Activated naive CD8-positive, alpha-beta T cell treated with anti-CD3 and anti-CD28 coated beads, Interleukin-2, amount 10 ng/mL, durations not matched to agents 7 days and 5 days (primary cell): Measurements from ENCODE around the gene C1orf198. TPM values are rescaled to one million over a fixed set of nuclear protein-coding genes. Genes with fewer than 3 reads are reported as not detected.
A peak's percentile ranks its signal among the peaks of the same experiment; 100 is the strongest.

ENCODE experiments used
- ATAC-seq: fragments of 150-1000 bp; cut with Tn5 transposase; one replicate; pipeline ENCODE4 v1.10.0; 2021; ENCODE audit warnings: low read depth, moderate library complexity
- POLR2A ChIA-PET: fragments of 350-600 bp; sonication (Branson Sonifier 250); formaldehyde crosslinking; loops from one replicate; lab custom pipeline; 2021; ENCODE audit warnings: antibody characterized with exemption; lab: Charles Lee
- DNase-seq: peaks from one replicate; pipeline ENCODE4 v3.0.0; 2021
- H3K27ac Mint-ChIP-seq: one replicate; pipeline ENCODE4 v1.8.0; 2022; ENCODE audit warnings: mild to moderate bottlenecking, mixed read lengths
- H3K27me3 Mint-ChIP-seq: one replicate; pipeline ENCODE4 v1.8.0; 2022; ENCODE audit warnings: mild to moderate bottlenecking, moderate library complexity, mixed read lengths
- H3K36me3 Mint-ChIP-seq: one replicate; pipeline ENCODE4 v1.8.0; 2021; ENCODE audit warnings: mild to moderate bottlenecking, mixed read lengths
- H3K4me1 Mint-ChIP-seq: one replicate; pipeline ENCODE4 v1.8.0; 2021; ENCODE audit warnings: mixed read lengths
- H3K4me3 Mint-ChIP-seq: one replicate; pipeline ENCODE4 v1.8.0; 2022; ENCODE audit warnings: mild to moderate bottlenecking, moderate library complexity, mixed read lengths
- H3K9me3 Mint-ChIP-seq: one replicate; pipeline ENCODE4 v1.8.0; 2021; ENCODE audit warnings: mixed read lengths
- total RNA-seq, 2 experiments: library from RNA; stranded (reverse); gene quantifications; one replicate each; pipeline ENCODE4 v1.2.3, GENCODE V29; 2021

C1orf198 gene, protein sequence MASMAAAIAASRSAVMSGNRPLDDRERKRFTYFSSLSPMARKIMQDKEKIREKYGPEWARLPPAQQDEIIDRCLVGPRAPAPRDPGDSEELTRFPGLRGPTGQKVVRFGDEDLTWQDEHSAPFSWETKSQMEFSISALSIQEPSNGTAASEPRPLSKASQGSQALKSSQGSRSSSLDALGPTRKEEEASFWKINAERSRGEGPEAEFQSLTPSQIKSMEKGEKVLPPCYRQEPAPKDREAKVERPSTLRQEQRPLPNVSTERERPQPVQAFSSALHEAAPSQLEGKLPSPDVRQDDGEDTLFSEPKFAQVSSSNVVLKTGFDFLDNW
- total RNA-seq, result 1 to 10 TPM; 2.8 to 3.8 TPM

DNA sequence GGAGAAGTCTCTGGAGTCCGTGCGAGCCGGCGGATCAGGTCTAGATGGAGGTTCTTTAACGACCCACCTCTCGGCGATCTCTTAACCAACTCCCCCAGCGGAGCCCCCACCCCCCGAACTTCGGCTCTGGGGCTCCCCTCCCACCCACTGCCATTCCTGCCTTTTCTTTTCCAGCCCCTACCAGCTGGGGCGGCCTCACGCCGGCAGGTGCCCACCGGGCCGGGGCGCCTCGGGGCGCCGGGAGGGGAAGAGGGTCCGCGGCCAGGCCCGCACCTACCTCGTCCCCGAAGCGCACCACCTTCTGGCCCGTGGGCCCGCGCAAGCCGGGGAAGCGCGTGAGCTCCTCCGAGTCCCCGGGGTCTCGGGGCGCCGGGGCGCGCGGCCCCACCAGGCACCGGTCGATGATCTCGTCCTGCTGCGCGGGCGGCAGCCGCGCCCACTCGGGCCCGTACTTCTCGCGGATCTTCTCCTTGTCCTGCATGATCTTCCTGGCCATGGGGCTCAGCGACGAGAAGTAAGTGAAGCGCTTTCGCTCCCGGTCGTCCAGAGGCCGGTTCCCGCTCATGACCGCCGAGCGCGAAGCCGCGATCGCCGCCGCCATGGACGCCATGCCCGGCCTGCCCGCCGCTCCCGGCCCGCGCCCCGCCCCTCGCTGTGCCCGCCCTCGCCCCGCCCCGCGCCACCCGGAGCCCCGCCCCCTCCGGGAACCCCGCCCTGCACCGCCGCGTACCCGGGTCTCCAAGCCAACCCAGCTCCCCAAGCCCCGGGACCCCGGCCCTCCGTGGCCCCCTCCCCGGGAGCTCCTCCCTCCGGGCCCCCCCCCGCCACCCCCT lies at the start of gene C1orf198:
TSS of gene C1orf198 (minus strand) at position 619 of the 833 bp plus-strand sequence. CDS start at position 610, 9 bp downstream.
- Mint-ChIP-seq H3K4me1 (peaks cover 7% of the 10 kb centered on the region), H3K9me3 (no peaks in the 10 kb centered on the region), H3K27me3 (peaks cover 41% of the 10 kb centered on the region), H3K4me3 (peak within 1 kb of the TSS; percentile 84), H3K27ac (no peak within 1 kb of the TSS), H3K36me3 (no peaks in the 10 kb centered on the region)
- POLR2A ChIA-PET, result no interaction called here
- ATAC-seq, result peak; percentile 82
- peak; percentile 83 for DNase-seq

DNA sequence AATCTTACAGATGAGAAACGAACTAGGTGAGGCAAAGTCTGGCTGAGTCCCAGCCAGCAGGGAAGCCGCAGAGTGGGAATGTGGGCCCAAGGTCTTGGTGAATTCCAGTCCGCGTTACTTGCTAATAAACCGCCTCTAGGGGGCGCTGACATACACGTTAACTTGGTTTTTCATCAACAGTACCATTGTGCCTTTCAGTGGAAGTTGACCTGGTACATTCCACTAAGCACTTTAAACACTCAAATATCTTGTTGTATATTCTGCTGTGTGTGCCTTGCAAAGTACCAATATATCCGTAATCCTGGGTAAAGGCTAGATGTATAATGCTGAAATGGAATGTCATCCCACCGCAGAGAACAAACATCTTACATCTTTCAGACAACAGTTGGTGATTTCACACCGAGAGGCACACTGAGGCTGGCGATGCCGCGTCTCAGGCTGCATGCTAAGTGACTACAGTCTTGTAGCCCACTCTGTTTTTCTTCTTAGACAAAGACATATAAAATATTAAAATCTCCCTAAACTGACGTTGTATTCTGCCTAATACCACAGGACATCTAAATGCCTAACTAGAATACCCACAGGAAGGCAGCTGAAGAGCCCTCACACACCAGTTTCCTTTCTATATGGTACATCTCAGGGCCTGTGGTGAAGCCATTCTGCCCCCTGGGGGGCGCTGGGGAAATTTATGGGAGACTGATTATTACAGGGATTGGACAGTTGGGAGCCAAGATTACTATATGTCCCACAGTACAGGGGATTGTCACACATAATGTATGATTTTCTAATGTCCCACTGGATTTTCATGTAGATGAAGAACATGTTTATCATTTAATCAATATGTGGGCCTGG lies 49.2 kb upstream of the C1orf198 start:
- POLR2A ChIA-PET, result no interaction called here
- H3K9me3 Mint-ChIP-seq, result no peaks in the 10 kb centered on the region
- H3K4me3 Mint-ChIP-seq, result no peak overlapping the region
- H3K27ac Mint-ChIP-seq, result no peak overlapping the region
- H3K36me3 Mint-ChIP-seq, result peaks cover 6% of the 10 kb centered on the region
- no peaks in the 10 kb centered on the region for H3K27me3 Mint-ChIP-seq
- DNase-seq (peak; percentile 44), ATAC-seq (peak; percentile 74)
- peaks cover 1% of the 10 kb centered on the region for H3K4me1 Mint-ChIP-seq

DNA sequence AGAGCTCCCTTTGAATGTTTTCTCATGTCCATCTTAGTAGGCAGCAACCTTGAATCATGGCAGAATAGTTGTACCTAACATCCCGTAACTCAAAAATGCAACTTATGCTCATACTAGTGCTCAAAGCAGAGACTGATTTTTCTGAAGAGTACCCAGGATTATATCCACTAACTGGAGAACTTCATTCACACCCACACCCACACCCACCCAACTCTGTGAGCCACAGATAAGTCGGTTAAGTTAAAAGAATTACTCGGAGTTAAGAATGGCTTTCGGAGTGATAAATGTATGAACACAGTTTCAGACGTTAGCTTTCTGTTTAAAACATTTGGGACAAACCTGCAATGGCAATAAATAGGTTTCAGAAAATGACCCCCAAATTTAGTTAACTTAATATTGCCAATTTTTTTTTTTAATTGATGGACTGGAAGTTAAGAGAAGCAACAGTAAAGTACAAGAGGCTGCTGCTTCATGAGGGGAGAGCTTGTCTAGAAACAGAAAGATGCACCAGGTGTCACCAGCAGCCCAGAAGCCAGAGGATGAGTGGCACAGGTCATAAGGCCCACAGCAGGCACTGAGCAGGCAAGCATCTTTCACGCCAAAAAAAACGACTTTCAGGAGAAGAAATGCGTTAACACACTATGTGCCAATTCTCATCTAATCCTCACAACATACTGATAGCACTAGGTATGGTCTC lies 48.4 kb upstream of the C1orf198 start:
- Mint-ChIP-seq H3K9me3 (no peaks in the 10 kb centered on the region), H3K36me3 (peaks cover 8% of the 10 kb centered on the region), H3K4me1 (peaks cover 1% of the 10 kb centered on the region), H3K27me3 (no peaks in the 10 kb centered on the region), H3K4me3 (no peak overlapping the region), H3K27ac (no peak overlapping the region)
- POLR2A ChIA-PET, result no interaction called here
- no peak for DNase-seq
- no peak for ATAC-seq

DNA sequence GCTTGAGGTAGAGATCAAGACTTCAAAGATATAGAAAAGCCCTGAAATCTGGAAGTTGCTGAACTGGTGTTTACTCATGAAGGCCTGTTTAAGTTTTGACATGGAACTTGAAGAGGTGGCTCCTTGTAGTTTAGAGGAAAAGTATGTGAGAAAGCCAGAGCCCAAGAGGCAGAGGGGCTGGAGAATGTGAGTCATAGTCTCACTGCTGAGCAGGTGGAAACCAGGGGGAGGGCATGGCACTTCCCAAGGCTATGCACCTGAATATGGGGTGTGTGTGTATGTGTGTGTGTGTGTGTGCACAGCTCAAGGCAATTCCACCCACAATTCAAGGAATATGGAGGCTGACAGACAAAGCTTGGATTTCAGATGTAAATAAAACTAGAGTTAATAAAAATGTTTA lies 46.8 kb upstream of the C1orf198 start:
- H3K4me3 Mint-ChIP-seq, result no peak overlapping the region
- no peak for ATAC-seq
- H3K27ac Mint-ChIP-seq, result no peak overlapping the region
- no peaks in the 10 kb centered on the region for H3K9me3 Mint-ChIP-seq
- H3K4me1 Mint-ChIP-seq, result peaks cover 1% of the 10 kb centered on the region
- no peak for DNase-seq
- H3K27me3 Mint-ChIP-seq, result no peaks in the 10 kb centered on the region
- POLR2A ChIA-PET, result no interaction called here
- H3K36me3 Mint-ChIP-seq, result peaks cover 9% of the 10 kb centered on the region

DNA sequence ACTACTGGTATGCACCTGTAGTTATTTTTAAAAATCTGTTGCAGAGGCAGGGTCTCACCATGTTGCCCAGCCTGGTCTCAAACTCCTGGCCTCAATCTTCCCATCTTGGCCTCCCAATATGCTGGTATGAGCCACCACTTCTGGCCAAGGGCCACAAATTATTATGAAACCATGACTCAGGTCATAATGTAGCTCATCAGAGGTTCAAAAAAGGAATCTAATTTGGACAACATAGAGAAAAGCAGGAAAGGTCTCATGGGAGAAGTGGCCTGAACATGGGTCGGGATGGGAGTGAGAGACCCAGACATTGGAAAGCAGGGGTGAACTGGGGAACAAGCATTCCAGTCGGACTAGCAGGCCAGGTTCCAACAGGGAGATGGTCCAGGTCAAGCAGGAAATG lies 45.2 kb upstream of the C1orf198 start:
- Mint-ChIP-seq H3K27ac (no peak overlapping the region), H3K36me3 (peaks cover 8% of the 10 kb centered on the region)

DNA sequence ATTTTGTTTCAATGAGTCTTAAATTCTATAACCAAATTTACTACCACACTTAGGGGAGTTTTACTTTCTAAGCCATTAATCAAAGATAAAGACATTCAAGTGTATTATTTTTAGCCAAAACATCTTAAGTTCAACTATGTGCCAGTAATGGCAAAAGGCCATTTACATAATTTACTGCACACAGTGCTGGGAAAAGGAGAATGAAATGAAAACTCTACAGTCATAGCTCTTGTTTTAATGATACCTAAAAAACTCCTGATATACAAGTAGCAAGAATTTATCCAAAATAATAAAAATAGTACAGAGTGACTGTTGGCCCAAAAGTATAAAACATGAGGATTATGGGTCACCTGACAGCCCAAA lies 42.4 kb upstream of the C1orf198 start:
- POLR2A ChIA-PET, result no interaction called here
- no peak for DNase-seq

More for the DNA sequence above, 45.2 kb upstream of the C1orf198 start:
- ATAC-seq, result no peak
- DNase-seq, result no peak
- no peak overlapping the region for H3K4me3 Mint-ChIP-seq
- H3K27me3 Mint-ChIP-seq, result no peaks in the 10 kb centered on the region
- POLR2A ChIA-PET, result no interaction called here
- no peaks in the 10 kb centered on the region for H3K9me3 Mint-ChIP-seq
- H3K4me1 Mint-ChIP-seq, result peaks cover 1% of the 10 kb centered on the region

DNA sequence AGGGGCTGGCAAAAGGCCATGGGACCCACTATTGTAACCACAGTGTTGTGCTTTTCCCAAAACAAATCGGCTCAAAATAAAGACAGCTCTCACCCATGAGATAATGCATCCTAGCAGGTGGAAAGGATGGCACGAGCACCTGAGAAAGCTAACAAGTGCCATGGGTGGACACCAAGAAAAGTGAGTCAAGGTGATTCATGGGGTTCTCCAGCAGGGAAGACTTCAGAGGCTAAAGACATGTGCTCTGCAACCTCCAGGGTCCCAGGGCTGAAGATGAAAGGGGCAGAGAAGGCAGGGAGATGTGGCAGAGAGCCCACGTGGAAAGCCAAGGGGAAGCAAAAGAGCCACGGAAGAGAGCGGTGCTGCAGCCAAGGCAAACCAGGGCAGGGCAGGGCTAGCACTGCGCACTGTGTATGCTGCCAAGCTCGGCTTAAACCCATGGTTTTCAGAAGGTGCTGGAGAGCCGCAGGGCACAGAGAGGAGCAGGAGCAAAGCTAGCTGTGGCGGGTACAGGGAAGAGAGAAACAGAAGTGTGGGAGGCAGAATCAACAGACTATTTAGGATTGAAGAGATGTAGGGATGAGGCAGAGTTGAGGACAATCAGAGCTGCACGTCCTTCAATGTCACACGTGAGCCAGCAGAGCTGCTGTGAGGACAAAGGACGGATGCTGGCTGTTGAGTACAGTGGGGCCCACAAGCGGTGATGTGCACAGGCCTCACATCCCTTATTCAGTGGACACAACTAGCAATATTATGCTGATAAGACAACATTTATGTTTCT lies 41.8 kb upstream of the C1orf198 start:
- H3K4me1 Mint-ChIP-seq, result peaks cover 1% of the 10 kb centered on the region
- H3K4me3 Mint-ChIP-seq, result no peak overlapping the region
- DNase-seq (no peak), ATAC-seq (no peak)
- H3K9me3 Mint-ChIP-seq, result no peaks in the 10 kb centered on the region
- peak overlapping the region; percentile 27 for H3K27ac Mint-ChIP-seq
- peaks cover 11% of the 10 kb centered on the region for H3K36me3 Mint-ChIP-seq
- no peaks in the 10 kb centered on the region for H3K27me3 Mint-ChIP-seq
- POLR2A ChIA-PET, result no interaction called here

More for the DNA sequence above, 42.4 kb upstream of the C1orf198 start:
- H3K27me3 Mint-ChIP-seq, result no peaks in the 10 kb centered on the region
- peaks cover 1% of the 10 kb centered on the region for H3K4me1 Mint-ChIP-seq
- no peak overlapping the region for H3K4me3 Mint-ChIP-seq
- ATAC-seq, result no peak
- no peaks in the 10 kb centered on the region for H3K9me3 Mint-ChIP-seq
- H3K36me3 Mint-ChIP-seq, result peaks cover 11% of the 10 kb centered on the region
- no peak overlapping the region for H3K27ac Mint-ChIP-seq

DNA sequence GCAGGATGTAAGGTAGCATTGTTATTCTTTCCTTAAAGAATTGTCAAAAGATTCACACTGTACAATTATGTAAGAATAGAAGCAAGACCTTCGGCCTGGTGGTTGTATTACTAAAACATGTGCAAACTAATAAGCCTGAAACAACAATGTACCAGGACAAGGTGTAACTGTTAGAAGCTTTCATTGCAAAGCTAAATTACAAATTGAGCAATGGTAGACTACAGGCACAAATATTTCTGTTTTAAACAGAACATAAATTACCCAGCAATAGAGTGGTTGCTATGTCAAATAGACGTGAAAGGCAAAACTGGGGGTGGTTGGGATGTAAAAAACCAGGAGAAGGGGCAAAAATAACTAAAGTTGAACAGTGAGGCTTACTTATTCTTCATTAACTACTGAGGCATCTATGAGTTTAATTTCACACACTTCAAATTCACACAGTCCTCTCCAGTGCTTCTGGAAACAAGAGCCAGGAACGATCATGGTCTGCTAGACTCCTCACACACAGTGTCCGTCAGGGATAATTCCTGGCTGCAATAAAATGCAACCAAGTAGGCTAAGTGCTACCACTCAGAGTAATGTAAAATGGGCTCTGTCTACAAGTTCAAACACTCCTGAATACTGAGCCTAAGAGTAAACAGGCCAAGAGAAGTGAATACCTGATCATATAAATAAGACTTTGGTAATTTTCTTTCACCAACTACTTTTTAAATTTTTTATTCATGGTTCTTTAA lies 39.3 kb upstream of the C1orf198 start:
- H3K36me3 Mint-ChIP-seq, result peaks cover 20% of the 10 kb centered on the region
- H3K27me3 Mint-ChIP-seq, result no peaks in the 10 kb centered on the region
- peaks cover 1% of the 10 kb centered on the region for H3K4me1 Mint-ChIP-seq
- no peaks in the 10 kb centered on the region for H3K9me3 Mint-ChIP-seq
- ATAC-seq (no peak), DNase-seq (no peak)
- POLR2A ChIA-PET, result no interaction called here
- H3K4me3 Mint-ChIP-seq, result no peak overlapping the region
- H3K27ac Mint-ChIP-seq, result no peak overlapping the region

DNA sequence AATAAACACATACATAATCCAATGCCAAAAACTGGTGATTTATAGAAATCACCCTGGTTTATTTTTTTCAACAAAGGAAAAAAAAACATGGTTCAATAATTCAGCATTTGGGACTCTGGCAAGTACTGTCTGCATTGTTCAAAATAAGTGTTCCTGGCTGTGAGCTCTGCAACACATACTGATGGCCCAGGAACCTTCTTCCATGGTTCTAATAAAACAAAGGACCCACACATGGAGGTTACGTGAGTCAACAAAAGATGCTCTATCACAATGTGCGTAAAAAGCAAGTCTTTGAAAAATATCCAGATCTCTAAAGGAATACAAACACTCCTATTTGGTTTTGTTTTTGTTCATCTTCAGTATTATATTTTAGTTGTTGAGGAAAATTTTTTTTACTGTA lies 37.9 kb upstream of the C1orf198 start:
- DNase-seq (no peak), ATAC-seq (no peak)
- Mint-ChIP-seq H3K4me3 (no peak overlapping the region), H3K27ac (no peak overlapping the region), H3K9me3 (no peaks in the 10 kb centered on the region), H3K27me3 (no peaks in the 10 kb centered on the region), H3K4me1 (peaks cover 1% of the 10 kb centered on the region), H3K36me3 (peaks cover 18% of the 10 kb centered on the region)
- POLR2A ChIA-PET, result no interaction called here

DNA sequence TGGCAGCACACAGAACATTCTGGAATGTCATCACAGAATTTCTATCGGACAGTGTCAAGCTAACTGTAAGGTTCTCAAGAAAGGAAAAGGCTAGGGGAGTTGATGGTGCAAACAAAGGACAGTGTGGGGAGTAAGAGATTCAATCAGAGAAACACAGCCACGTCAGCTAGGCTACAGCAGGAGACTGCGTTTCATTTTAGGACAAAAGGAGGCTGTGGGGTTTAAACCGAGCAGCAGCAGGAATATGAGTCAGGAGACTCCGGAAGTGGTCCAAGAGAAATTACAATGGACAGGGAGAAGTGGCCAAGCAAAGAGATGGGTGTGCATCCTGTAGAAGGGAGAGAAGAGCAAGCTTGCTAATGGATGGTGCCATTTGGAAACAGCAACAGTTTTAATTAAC lies 37.4 kb upstream of the C1orf198 start:
- Mint-ChIP-seq H3K27ac (no peak overlapping the region), H3K4me1 (peaks cover 1% of the 10 kb centered on the region), H3K9me3 (no peaks in the 10 kb centered on the region), H3K36me3 (peaks cover 16% of the 10 kb centered on the region), H3K4me3 (no peak overlapping the region), H3K27me3 (no peaks in the 10 kb centered on the region)
- DNase-seq (no peak), ATAC-seq (no peak)
- POLR2A ChIA-PET, result no interaction called here

DNA sequence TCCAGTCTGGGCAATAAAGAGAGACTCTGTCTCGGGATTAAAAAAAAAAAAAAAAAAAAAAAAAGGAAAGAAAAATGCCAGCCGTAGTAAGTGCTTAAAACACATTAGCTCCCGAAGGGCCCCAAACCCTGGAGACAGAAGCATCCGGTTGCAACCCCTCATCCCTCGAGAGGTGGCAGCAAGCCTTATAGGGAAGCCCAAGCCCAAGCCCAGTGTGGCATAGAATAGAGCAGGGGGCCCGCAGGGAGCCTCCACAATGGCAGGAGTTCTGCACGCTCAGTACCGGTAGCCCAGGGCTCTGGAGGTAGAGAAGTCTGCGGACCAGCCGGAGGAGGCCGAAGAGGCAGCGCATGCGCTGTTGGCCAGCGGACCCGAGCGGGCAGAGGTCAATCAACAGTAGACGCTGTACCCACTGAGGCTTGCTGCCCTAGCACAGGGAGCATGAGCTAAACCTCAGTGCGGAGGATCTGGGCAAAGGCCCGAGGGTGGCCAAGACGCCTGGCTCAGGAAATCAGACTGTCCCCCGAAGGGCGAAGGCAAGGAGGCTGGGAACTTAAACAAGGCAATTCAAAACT lies 34.1 kb upstream of the C1orf198 start:
- Mint-ChIP-seq H3K4me1 (peaks cover 1% of the 10 kb centered on the region), H3K36me3 (peaks cover 16% of the 10 kb centered on the region), H3K27me3 (no peaks in the 10 kb centered on the region), H3K4me3 (no peak overlapping the region), H3K9me3 (no peaks in the 10 kb centered on the region), H3K27ac (no peak overlapping the region)
- no peak for DNase-seq
- no peak for ATAC-seq
- POLR2A ChIA-PET, result no interaction called here
